K562 (cell line): Measurements from ENCODE around the gene CEL. TPM values are rescaled to one million over a fixed set of nuclear protein-coding genes. Genes with fewer than 3 reads are reported as not detected.

Experiments used
- ATAC-seq: fragments of 200-7000 bp; cut with Tn5 transposase; 3 replicates; pipeline ENCODE4 v1.9.1; 2020; ENCODE audit warnings: moderate library complexity
- BruUV-seq: library from RNA; stranded (reverse); fragments of 400-500 nt; replicated peaks from 2 replicates; lab custom pipeline; 2021; lab: Mats Ljungman, UMichigan
- CTCF ChIA-PET: fragments of 300-600 bp; formaldehyde crosslinking; extraction: SDS; loops from one replicate; lab custom pipeline; 2021; ENCODE audit warnings: low intra/inter-chr PET ratio; lab: Yijun Ruan, JAX
- POLR2A ChIA-PET: fragments of 300-600, 350-650 bp; sonication (Branson Sonifier 250); formaldehyde crosslinking; extraction: SDS; loops from one replicate; lab custom pipeline; 2021; ENCODE audit warnings: antibody characterized with exemption, inconsistent platforms; lab: Yijun Ruan, JAX
- DNase-seq, 4 experiments: peaks; one replicate each; pipeline versions ENCODE4 v3.0.0 to v3.0.0-alpha.2; 2011 to 2018; ENCODE audit warnings: low spot score in 3 of 4, mixed read lengths in 3 of 4; ENCODE audit errors: extremely low read depth in 1 of 4
- FAIRE-seq: peaks from 2 replicates; lab custom pipeline; 2011; peaks lifted over from hg19 to GRCh38; lab: Jason Lieb, UNC
- H2AFZ ChIP-seq: 2 replicates; pipeline ENCODE4 v1.6.0; 2011; ENCODE audit warnings: low read depth, low read length, control low read depth, inconsistent platforms
- H3K27ac ChIP-seq: fragments of 200-600 bp; 3 replicates; pipeline ENCODE4 v1.8.0; 2011; ENCODE audit warnings: low read depth, mild to moderate bottlenecking, control low read depth, inconsistent platforms, low read length, moderate library complexity, mixed read lengths; ENCODE audit errors: extremely low read depth
- H3K27me3 ChIP-seq, 2 experiments: fragments of 300-600 bp in 1 of 2; 2 replicates in 1 of 2; 3 replicates in 1 of 2; pipeline versions ENCODE4 v1.6.0 to v1.8.0; 2011; ENCODE audit warnings: inconsistent platforms in 2 of 2, low read length in 2 of 2, mild to moderate bottlenecking in 1 of 2, mixed read lengths in 1 of 2, moderate library complexity in 1 of 2; ENCODE audit not compliant: control insufficient read depth in 2 of 2, insufficient read depth in 2 of 2
- H3K36me3 ChIP-seq: fragments of 300-600 bp; 3 replicates; pipeline ENCODE4 v1.8.0; 2011; ENCODE audit warnings: mild to moderate bottlenecking, low read length, inconsistent platforms; ENCODE audit not compliant: control insufficient read depth, insufficient read depth
- H3K4me1 ChIP-seq, 2 experiments: fragments of 200-600 bp in 1 of 2; replicated peaks in 1 of 2; 2 replicates in 1 of 2; 3 replicates in 1 of 2; pipeline versions ENCODE4 v1.5.1 to v1.8.0; 2011; ENCODE audit warnings: inconsistent platforms in 2 of 2, low read length in 2 of 2, mild to moderate bottlenecking in 1 of 2, mixed read lengths in 1 of 2, moderate library complexity in 1 of 2; ENCODE audit not compliant: control insufficient read depth in 2 of 2, insufficient read depth in 2 of 2
- H3K4me2 ChIP-seq: 2 replicates; pipeline ENCODE4 v1.6.1; 2011; ENCODE audit warnings: low read length, control low read depth, inconsistent platforms, mixed read lengths; ENCODE audit not compliant: insufficient read depth
- H3K4me3 ChIP-seq: fragments of 200-600 bp; sonication (generic), shearing (Covaris generic); 2 replicates; pipeline ENCODE4 v1.5.1; 2016; ENCODE audit warnings: control low read depth, inconsistent platforms
- H3K79me2 ChIP-seq: fragments of 200-600 bp; 3 replicates; pipeline ENCODE4 v1.8.0; 2011; ENCODE audit warnings: low read length, inconsistent platforms; ENCODE audit not compliant: control insufficient read depth, insufficient read depth
- H3K9ac ChIP-seq, 2 experiments: 2 replicates each; pipeline versions ENCODE4 v1.6.0 to v1.6.1; 2011; ENCODE audit warnings: low read depth in 2 of 2, low read length in 2 of 2, control low read depth in 1 of 2, inconsistent platforms in 1 of 2, mild to moderate bottlenecking in 1 of 2, mixed read lengths in 1 of 2; ENCODE audit not compliant: insufficient read depth in 1 of 2
- H3K9me1 ChIP-seq: one replicate; pipeline ENCODE4 v1.6.0; 2011; ENCODE audit warnings: inconsistent platforms, mild to moderate bottlenecking, low read length, moderate library complexity; ENCODE audit not compliant: control insufficient read depth, insufficient read depth
- H3K9me3 ChIP-seq: replicated peaks from 2 replicates; pipeline ENCODE4 v1.5.1; 2011; ENCODE audit warnings: low read depth, low read length, inconsistent platforms; ENCODE audit not compliant: control insufficient read depth, insufficient read depth
- H4K20me1 ChIP-seq: replicated peaks from 2 replicates; pipeline ENCODE4 v1.6.1; 2011; ENCODE audit warnings: low read length, inconsistent platforms, mixed read lengths; ENCODE audit not compliant: control insufficient read depth, insufficient read depth
- CBX2 ChIP-seq: fragments of 200-600 bp; sonication (generic); IDR thresholded peaks from one replicate; pipeline ENCODE4 v1.6.1; 2012; ENCODE audit warnings: mild to moderate bottlenecking, low read length, inconsistent platforms; ENCODE audit not compliant: insufficient read depth, poor library complexity, severe bottlenecking
- FOXP4 ChIP-seq: sonication (generic); formaldehyde crosslinking; IDR thresholded peaks from 2 replicates; pipeline ENCODE4 v1.8.0; 2022; ENCODE audit warnings: mild to moderate bottlenecking, missing genetic modification reagents, borderline replicate concordance
- GTF2E2 ChIP-seq: fragments of 200-800 bp; sonication (Bioruptor generic); IDR thresholded peaks from 2 replicates; pipeline ENCODE4 v1.6.1; 2016; ENCODE audit warnings: missing genetic modification characterization, missing compliant biosample characterization
- LCOR ChIP-seq: sonication (generic); formaldehyde crosslinking; IDR thresholded peaks from 2 replicates; pipeline ENCODE4 v1.8.0; 2022; ENCODE audit warnings: mild to moderate bottlenecking, missing genetic modification reagents
- NCOA1 ChIP-seq: fragments of 450-650 bp; IDR thresholded peaks from 2 replicates; pipeline ENCODE4 v1.6.1; 2016; ENCODE audit warnings: low read depth
- RBFOX2 ChIP-seq: fragments of 200-400 bp; formaldehyde crosslinking; IDR thresholded peaks from 2 replicates; pipeline ENCODE4 v1.6.1; 2017; ENCODE audit warnings: low read depth, mild to moderate bottlenecking, low read length, moderate library complexity
- RREB1 ChIP-seq: fragments of 250-450 bp; sonication (Bioruptor Pico); IDR thresholded peaks from 2 replicates; pipeline ENCODE4 v1.4.0; 2020
- XRCC3 ChIP-seq: fragments of 450-650 bp; IDR thresholded peaks from 2 replicates; pipeline ENCODE4 v1.6.1; 2017; ENCODE audit warnings: mild to moderate bottlenecking, moderate library complexity
- ZNF143 ChIP-seq: sonication (generic); formaldehyde crosslinking; IDR thresholded peaks from 2 replicates; pipeline ENCODE4 v1.9.0; 2022; ENCODE audit warnings: mild to moderate bottlenecking, missing genetic modification reagents
- ZNF239 ChIP-seq: fragments of 250-450 bp; sonication (Bioruptor Pico); IDR thresholded peaks from 2 replicates; pipeline ENCODE4 v1.4.0; 2020; ENCODE audit warnings: mild to moderate bottlenecking
- ZNF347 ChIP-seq: fragments of 450-650 bp; formaldehyde crosslinking; IDR thresholded peaks from 2 replicates; pipeline ENCODE4 v1.4.0; 2020; ENCODE audit warnings: low read depth, mild to moderate bottlenecking, moderate library complexity
- ZNF766 ChIP-seq: fragments of 200-800 bp; sonication (Bioruptor generic); conservative IDR thresholded peaks from 2 replicates; pipeline ENCODE4 v1.6.1; 2016; ENCODE audit warnings: missing genetic modification characterization, missing compliant biosample characterization
- WGBS: fragments of 100-300 bp; shearing (Covaris generic); methylation state at CpG from one replicate; pipeline ENCODE4 v1.1.6; 2016; ENCODE audit warnings: low coverage, mixed read lengths; ENCODE audit not compliant: insufficient coverage; ENCODE audit errors: missing lambda C conversion rate; 5-methylcytosine and 5-hydroxymethylcytosine counted together
- in situ Hi-C: fragments of 300-500 bp; cut with MboI; formaldehyde crosslinking; loops from 4 replicates; pipeline ENCODE4 v1.15.0; 2018; ENCODE audit warnings: inconsistent platforms, mixed read lengths
- intact Hi-C: fragments of 100-400 bp; cut with micrococcal nuclease; formaldehyde crosslinking; loops from 2 replicates; pipeline ENCODE4 v1.14.2; 2022
- polyA plus RNA-seq, 8 experiments: library from polyadenylated mRNA; depleted of rRNA in 4 of 8; stranded (reverse) in 5 of 8; unstranded in 3 of 8; fragments of >200 nt; fragmentation: Nextera tagmentation in 2 of 8; fragmentation: Illumina TruSeq in 1 of 8; extraction: Ambion mirVana in 2 of 8; extraction: Trizol in 1 of 8; gene quantifications; 2 replicates each; pipeline versions ENCODE4 v1.2.1 to v1.2.3, GENCODE V29; 2011 to 2014; ENCODE audit warnings: inconsistent platforms in 1 of 8, missing spikeins in 1 of 8
- total RNA-seq, 7 experiments: library from RNA; depleted of rRNA in 6 of 7; stranded (reverse); fragments of >200 nt in 6 of 7; fragmentation: Illumina TruSeq in 2 of 7; extraction: Trizol in 2 of 7; gene quantifications; 2 replicates each; pipeline versions ENCODE4 v1.2.1 to v1.2.3, GENCODE V29; 2011 to 2021; ENCODE audit warnings: low replicate concordance in 1 of 7
- TF ChIP-seq, protein P1 (sequence below): sonication (generic); formaldehyde crosslinking; IDR thresholded peaks from 2 replicates; pipeline ENCODE4 v1.8.1; 2023; ENCODE audit warnings: mild to moderate bottlenecking, missing genetic modification reagents

Gene CEL
- total and polyA plus RNA-seq, 9 of the 15 experiments (the other 6 are each of a cell fraction or from before 2014, with no cell fraction given): 0.09 to 3.0 (median 0.51) TPM; not detected in 2

- BruUV-seq: no TSS peak
- CTCF ChIA-PET: no interaction called here
- Histone ChIP-seq H3K36me3 (peaks cover 65% of the 10 kb centered on the region), H4K20me1 (peaks cover 4% of the 10 kb centered on the region; the same call in 1 of the 2 replicates), H2AFZ (no peak overlapping the region), H3K4me1 (peaks cover 0 to 7% of the 10 kb centered on the region in 2 experiments; a peak in 1 of 5 replicates), H3K79me2 (no peaks in the 10 kb centered on the region), H3K9me3 (peaks cover 16% of the 10 kb centered on the region), H3K9me1 (peaks cover 3% of the 10 kb centered on the region), H3K9ac (no peak overlapping the region), H3K27ac (no peak overlapping the region), H3K27me3 (no peaks in the 10 kb centered on the region), H3K4me2 (no peak overlapping the region), H3K4me3 (no peak overlapping the region)
- 96% methylated on average over 4 of the region's 5 CpGs for WGBS
- intact Hi-C loops: no loop called here
- in situ Hi-C loops: no loop called here
- ATAC-seq: no peak
- FAIRE-seq: no peak
- POLR2A ChIA-PET: interaction anchor here (0.6 to 1.2 kb wide), 4 partner anchors 20 to 195 kb away, joined by 3 to 5 read pairs (median 3); no protein-coding TSS in a partner anchor
- no peak for DNase-seq
- TF ChIP-seq LCOR (CRISPR knock-in tag) (no peak), XRCC3 (no peak), RBFOX2 (no peak), ZNF766 (CRISPR knock-in tag) (no peak), ZNF143 (CRISPR knock-in tag) (no peak), NCOA1 (no peak), RREB1 (CRISPR knock-in tag) (no peak), FOXP4 (no peak), ZNF347 (CRISPR knock-in tag) (no peak), GTF2E2 (tag) (no peak), ZNF239 (CRISPR knock-in tag) (no peak), CBX2 (no peak)
- TF ChIP-seq, protein P1, sequence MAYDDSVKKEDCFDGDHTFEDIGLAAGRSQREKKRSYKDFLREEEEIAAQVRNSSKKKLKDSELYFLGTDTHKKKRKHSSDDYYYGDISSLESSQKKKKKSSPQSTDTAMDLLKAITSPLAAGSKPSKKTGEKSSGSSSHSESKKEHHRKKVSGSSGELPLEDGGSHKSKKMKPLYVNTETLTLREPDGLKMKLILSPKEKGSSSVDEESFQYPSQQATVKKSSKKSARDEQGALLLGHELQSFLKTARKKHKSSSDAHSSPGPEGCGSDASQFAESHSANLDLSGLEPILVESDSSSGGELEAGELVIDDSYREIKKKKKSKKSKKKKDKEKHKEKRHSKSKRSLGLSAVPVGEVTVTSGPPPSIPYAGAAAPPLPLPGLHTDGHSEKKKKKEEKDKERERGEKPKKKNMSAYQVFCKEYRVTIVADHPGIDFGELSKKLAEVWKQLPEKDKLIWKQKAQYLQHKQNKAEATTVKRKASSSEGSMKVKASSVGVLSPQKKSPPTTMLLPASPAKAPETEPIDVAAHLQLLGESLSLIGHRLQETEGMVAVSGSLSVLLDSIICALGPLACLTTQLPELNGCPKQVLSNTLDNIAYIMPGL (CRISPR knock-in tag): no peak
Measured at GRCh38 chr9:133098871-133099270, 37.1 kb downstream of the CEL start.
